ENCODE results near the gene PALM.
A peak's percentile ranks its signal among the peaks of the same experiment; 100 is the strongest.

PALM gene

DNA sequence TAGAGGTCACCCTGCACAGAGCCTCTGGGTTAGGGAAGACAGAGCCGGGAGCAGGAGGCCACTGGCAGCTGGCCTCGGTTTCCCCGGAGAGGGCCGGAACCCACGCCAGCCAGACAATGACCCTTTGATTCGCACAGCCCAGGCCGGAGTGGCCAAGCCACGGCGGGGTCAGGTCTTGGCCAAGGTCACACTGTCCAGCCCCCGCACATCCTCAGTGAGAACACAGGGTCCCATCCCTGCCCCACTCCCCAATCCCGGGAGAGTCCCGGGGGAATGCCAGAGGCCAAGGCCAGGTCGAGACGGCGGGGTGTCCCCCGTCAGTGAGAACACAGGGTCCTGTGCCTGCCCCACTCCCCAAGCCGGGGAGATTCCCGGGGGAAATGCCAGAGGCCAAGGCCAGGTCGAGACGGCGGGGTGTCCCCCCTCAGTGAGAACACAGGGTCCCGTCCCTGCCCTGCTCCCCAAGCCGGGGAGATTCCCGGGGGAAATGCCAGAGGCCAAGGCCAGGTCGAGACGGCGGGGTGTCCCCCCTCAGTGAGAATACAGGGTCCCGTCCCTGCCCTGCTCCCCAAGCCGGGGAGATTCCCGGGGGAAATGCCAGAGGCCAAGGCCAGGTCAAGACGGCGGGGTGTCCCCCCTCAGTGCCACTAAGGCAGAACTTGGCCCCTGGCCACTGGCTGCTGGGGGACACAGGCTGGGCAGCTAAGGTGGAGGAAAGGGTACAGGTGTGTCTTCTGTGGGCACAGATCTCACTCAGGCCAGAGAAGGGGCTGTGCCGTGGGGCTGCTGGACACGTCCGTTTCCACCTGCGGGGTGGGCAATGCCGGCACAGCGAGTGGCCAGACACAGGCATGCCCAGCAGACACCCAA is 34.2 kb upstream of the PALM start:
- no peak for DNase-seq
- TF ChIP-seq POLR2A (IDR thresholded peaks at IDR 0.05; ENCODE audit: low read length) (no peak), GATA1 (IDR thresholded peaks at IDR 0.05; ENCODE audit: low read depth, low read length) (no peak)

DNA sequence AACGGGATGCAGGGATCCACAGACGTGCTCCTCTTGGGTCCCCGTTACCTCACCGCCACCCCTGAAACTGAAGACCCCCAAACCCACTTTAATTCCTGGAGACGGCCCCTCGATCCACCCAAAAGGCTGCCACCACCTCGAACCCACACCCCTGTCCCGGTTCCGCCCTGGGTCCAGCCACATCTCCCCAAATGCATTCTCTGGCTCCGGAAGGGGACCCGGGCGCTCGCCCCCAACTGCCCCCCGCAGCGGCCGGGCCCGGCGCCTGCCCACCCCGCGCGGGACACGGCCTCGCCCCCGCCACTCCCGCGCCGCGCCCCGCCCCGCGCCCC is 32.8 kb upstream of the PALM start:
- TF ChIP-seq GATA1 (IDR thresholded peaks at IDR 0.05; ENCODE audit: low read depth, low read length) (no peak), POLR2A (IDR thresholded peaks at IDR 0.05; ENCODE audit: low read length) (no peak)
- DNase-seq: no peak

DNA sequence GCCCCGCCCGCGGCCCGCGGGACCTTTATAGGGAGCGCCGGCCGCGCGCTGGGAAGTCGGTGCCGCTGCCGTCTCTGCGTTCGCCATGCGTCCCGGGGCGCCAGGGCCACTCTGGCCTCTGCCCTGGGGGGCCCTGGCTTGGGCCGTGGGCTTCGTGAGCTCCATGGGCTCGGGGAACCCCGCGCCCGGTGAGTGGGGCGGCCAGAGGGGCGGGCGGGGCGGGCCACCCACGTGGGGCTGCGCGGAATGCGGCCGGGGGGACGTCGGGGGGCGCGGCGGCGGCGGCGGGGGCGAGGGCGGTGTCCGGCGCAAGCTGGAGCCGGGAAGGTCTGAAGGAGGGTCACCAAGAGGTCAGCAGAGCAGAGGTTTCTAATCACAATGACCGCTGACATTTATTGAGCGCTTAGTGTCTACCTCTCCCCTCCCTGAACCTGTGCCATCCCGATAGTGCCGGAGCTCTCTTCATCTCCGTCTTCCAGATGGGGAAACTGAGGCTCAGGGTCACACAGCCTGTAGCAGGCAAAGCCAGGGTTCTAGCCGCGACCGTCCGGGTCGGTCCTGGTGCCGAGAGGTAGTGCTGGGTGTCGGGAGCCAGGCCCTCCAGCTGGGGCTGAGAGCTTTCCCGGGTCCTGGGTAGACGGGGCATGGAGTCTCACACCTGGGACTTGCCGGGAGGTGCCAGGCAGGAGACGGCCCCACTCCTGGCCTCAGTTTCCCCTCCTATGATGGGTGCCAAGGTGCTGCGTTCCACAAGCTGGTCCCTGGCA is 32.2 kb upstream of the PALM start, which contains the start of gene FSTL3:
FSTL3 (plus strand) TSS at position 54 of the 767 bp plus-strand sequence; CDS start at position 86, 32 bp downstream.
- TF ChIP-seq POLR2A (IDR thresholded peaks at IDR 0.05; ENCODE audit: low read length): no peak
- TF ChIP-seq GATA1 (IDR thresholded peaks at IDR 0.05; ENCODE audit: low read depth, low read length): no peak
- no peak for DNase-seq

DNA sequence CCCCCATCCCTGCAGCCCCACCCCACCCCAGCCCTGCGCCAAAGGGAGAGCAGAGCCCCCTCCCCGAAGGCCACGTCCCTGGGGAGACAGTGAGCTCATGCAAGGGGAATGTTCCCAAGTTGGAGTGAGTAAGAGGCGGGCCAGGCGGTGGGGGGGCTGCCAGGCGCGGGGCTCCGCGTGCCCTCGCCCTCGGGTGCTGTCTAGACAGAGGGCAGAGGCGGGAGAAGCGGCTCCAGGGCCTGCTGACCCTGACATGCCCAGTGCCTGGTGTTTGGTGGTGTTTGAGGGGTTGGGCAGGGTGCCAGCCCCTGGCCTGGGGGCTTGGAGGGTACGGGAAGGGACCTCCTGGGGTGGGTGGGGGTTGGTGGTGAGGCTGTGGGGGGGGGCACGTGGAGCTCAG is 31.5 kb upstream of the PALM start:
- no peak for DNase-seq

DNA sequence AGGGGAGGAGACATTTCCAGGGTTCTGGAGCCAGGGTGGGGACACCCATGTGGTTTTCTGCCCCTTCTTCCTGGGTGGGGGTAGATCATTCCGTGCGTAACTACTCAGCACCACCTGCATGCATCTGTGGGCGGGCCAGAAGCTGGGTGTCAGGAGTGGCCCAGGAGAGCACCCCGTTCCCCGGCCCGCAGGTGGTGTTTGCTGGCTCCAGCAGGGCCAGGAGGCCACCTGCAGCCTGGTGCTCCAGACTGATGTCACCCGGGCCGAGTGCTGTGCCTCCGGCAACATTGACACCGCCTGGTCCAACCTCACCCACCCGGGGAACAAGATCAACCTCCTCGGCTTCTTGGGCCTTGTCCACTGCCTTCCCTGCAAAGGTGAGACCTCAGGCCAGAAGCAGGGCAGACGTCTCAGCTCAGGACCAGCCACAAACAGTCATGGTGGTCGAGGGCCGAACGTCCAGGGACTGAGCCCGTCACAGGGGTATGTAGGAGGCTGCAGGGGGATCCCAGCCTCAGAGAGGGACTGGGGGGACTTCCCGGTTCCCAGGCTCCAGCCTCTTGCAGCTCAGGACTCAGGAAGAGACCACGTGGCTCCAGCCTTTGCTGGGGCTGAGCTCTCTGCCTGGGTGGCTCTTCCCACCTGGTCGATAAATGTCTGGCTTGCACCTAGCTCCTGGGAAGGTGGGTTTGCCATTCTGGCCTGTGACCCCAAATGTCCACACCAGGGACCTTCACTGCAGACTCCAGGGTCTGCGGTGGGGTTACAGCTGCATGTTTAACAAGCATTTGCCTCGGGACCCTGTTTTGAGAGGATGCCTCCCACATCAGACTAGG is 30.9 kb upstream of the PALM start:
- no peak for DNase-seq
- TF ChIP-seq POLR2A (IDR thresholded peaks at IDR 0.05; ENCODE audit: low read length) (no peak), GATA1 (IDR thresholded peaks at IDR 0.05; ENCODE audit: low read depth, low read length) (no peak)

More for the DNA sequence above, 31.5 kb upstream of the PALM start:
- TF ChIP-seq POLR2A (IDR thresholded peaks at IDR 0.05; ENCODE audit: low read length): no peak
- TF ChIP-seq GATA1 (IDR thresholded peaks at IDR 0.05; ENCODE audit: low read depth, low read length): no peak

DNA sequence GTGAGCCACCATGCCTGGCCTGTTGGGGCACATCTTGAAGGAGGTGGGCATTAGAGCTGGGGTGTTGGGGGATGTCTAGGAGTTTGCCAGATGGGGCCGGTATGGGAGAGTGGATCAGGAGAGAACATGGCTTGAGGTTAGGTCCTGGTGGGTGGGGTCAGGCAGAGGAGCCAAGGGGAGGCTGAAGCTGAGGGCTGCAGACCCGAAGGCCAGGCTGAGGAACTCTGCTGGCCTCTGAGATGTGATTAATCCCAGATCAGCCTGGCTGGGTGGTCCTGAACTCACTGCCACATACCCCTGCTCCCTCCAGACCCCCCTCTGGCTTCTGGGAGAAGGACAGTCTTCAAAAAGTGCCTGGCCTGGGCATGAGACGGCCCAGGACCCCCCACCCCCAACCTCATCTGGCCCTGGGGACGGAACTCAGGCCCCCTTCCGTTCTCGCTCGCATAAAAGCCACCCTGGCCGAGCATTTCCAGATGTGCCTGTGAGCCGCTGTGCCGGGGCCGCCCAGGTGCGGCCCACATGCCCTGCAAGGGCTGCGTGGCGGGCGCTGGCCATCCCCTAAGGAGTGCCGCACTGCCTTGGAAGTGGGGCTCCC is 29.8 kb upstream of the PALM start:
- TF ChIP-seq GATA1 (IDR thresholded peaks at IDR 0.05; ENCODE audit: low read depth, low read length) (no peak), POLR2A (IDR thresholded peaks at IDR 0.05; ENCODE audit: low read length) (no peak)
- no peak for DNase-seq

DNA sequence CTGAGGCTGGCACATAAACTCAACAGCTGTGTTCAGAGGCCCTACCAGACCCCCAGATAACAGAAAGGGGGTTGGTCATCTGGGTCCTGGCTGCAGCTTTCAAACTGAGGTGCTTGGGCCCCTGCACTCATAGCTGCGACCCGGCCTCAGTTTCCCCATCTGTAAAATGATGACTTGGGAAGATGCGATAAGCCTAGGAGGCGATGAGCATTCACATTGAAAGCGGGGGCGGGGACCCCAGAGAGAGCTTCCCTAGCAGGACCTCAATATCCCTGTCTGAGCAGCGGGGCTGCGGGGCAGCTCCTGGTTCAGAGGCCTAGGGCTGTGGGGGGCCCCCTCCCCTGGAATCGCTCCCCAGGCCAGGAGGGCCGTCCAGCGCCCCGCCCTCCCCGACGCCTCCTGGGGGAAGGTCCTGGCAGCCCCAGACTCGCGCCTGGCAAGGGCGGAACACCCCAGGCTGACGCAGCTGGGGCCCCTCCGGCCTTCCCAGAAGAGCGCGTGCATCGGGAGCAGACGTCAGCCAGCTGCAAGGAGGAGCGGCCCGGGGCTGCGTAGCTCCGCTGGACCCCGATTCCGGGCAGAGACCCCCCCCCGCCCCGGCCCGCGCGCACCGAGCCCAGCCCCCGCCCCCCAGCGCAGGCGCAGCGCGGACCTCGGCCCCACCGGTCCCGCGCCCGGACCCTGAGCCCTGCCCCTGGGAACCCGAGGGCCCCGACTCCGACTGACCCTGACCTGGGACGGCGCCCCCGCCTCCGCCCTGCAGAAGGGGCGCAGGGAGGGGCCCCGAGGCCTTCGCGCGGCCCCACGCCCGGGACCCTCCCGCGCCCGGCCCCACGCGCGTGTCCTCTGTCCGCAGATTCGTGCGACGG is 29.1 kb upstream of the PALM start:
- peak; percentile 56 to 60 for DNase-seq
- no peak for TF ChIP-seq POLR2A (IDR thresholded peaks at IDR 0.05; ENCODE audit: low read length)
- no peak for TF ChIP-seq GATA1 (IDR thresholded peaks at IDR 0.05; ENCODE audit: low read depth, low read length)

DNA sequence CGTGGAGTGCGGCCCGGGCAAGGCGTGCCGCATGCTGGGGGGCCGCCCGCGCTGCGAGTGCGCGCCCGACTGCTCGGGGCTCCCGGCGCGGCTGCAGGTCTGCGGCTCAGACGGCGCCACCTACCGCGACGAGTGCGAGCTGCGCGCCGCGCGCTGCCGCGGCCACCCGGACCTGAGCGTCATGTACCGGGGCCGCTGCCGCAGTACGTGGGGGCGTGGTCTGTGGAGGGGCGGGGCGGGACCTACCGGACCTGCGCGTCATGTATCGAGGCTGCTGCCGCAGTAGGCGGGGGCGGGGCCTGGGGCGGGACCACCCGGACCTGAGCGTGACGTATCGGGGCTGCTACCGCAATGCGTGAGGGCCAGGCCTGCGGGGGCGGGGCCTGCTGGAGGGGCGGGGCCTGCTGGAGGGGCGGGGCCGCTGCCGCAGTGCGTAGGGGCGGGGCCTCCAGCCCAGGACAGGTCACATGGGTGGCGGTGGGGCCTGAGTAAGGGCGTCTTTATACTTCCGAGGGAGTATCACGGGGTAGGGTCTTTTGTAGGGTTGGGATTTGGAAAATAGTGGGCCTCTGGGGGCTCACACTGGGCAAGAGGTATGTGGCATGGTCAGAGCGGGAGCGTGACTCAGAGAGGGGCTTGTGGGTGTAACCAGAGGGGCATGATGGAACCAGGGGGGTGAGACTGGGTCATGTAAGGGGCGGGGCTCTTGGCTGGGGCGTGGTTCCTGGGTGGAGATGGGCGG is 28.3 kb upstream of the PALM start:
- peak; percentile 99 to 100 for DNase-seq

DNA sequence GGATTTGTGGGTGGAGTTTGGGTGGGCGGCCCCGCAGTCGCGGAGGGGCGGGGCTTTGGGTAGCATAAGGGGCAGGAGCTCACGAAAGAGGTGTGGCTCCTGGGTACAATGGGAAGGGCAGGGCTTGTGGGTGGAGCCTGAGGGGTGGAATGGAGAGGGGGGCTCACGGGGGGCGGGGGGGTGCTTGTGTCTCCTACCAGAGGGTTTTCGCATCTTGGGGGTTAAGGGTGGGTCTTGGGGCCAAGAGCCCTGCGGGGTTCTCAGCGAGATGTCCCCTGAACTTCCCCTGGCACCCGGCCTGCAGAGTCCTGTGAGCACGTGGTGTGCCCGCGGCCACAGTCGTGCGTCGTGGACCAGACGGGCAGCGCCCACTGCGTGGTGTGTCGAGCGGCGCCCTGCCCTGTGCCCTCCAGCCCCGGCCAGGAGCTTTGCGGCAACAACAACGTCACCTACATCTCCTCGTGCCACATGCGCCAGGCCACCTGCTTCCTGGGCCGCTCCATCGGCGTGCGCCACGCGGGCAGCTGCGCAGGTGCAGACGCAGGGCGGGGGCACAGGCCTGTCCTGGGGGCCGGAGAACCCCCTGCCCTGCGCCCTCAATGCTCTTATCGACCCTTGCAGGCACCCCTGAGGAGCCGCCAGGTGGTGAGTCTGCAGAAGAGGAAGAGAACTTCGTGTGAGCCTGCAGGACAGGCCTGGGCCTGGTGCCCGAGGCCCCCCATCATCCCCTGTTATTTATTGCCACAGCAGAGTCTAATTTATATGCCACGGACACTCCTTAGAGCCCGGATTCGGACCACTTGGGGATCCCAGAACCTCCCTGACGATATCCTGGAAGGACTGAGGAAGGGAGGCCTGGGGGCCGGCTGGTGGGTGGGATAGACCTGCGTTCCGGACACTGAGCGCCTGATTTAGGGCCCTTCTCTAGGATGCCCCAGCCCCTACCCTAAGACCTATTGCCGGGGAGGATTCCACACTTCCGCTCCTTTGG is 27.4 kb upstream of the PALM start:
- peak in 1 of 2 experiments; percentile 94 for DNase-seq
- TF ChIP-seq GATA1 (IDR thresholded peaks at IDR 0.05; ENCODE audit: low read depth, low read length): no peak
- no peak for TF ChIP-seq POLR2A (IDR thresholded peaks at IDR 0.05; ENCODE audit: low read length)

More for the DNA sequence above, 28.3 kb upstream of the PALM start:
- TF ChIP-seq POLR2A (IDR thresholded peaks at IDR 0.05; ENCODE audit: low read length) (peak; percentile 44), GATA1 (IDR thresholded peaks at IDR 0.05; ENCODE audit: low read depth, low read length) (no peak)

DNA sequence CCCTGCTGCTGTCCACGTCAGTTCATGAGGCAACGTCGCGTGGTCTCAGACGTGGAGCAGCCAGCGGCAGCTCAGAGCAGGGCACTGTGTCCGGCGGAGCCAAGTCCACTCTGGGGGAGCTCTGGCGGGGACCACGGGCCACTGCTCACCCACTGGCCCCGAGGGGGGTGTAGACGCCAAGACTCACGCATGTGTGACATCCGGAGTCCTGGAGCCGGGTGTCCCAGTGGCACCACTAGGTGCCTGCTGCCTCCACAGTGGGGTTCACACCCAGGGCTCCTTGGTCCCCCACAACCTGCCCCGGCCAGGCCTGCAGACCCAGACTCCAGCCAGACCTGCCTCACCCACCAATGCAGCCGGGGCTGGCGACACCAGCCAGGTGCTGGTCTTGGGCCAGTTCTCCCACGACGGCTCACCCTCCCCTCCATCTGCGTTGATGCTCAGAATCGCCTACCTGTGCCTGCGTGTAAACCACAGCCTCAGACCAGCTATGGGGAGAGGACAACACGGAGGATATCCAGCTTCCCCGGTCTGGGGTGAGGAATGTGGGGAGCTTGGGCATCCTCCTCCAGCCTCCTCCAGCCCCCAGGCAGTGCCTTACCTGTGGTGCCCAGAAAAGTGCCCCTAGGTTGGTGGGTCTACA is 25.9 kb upstream of the PALM start:
- DNase-seq: no peak
- no peak for TF ChIP-seq GATA1 (IDR thresholded peaks at IDR 0.05; ENCODE audit: low read depth, low read length)
- TF ChIP-seq POLR2A (IDR thresholded peaks at IDR 0.05; ENCODE audit: low read length): no peak
